H1 (cell line): ENCODE measurements around the gene S100PBP.

Experiments
- CBX5 ChIP-seq: fragments of 300-800, 300-1000 bp; sonication (generic); IDR thresholded peaks from 2 replicates; pipeline ENCODE4 v1.7.1; 2016; ENCODE audit warnings: antibody characterized with exemption, low read length, low read depth
- CTCF ChIP-seq, 3 experiments: IDR thresholded peaks; 1 replicate in 2 of 3; 2 replicates in 1 of 3; pipeline versions ENCODE4 v1.5.1 to v1.6.1; 2011; ENCODE audit warnings: low read length in 3 of 3, mild to moderate bottlenecking in 3 of 3, inconsistent platforms in 2 of 3, low read depth in 1 of 3, moderate library complexity in 1 of 3; ENCODE audit not compliant: insufficient read depth in 1 of 3; ENCODE audit errors: control extremely low read depth in 1 of 3
- EP300 ChIP-seq, 2 experiments: IDR thresholded peaks; 1 replicate in 1 of 2; 2 replicates in 1 of 2; pipeline ENCODE4 v1.6.1; 2011 to 2012; ENCODE audit warnings: low read depth in 2 of 2, low read length in 2 of 2, mild to moderate bottlenecking in 2 of 2, borderline replicate concordance in 1 of 2, inconsistent platforms in 1 of 2, moderate library complexity in 1 of 2
- POLR2A ChIP-seq, 2 experiments: IDR thresholded peaks; 1 replicate in 1 of 2; 2 replicates in 1 of 2; pipeline ENCODE4 v1.6.1; 2011; ENCODE audit warnings: low read depth in 2 of 2, low read length in 2 of 2, mild to moderate bottlenecking in 2 of 2; ENCODE audit errors: control extremely low read depth in 1 of 2
- TEAD4 ChIP-seq: IDR thresholded peaks from 2 replicates; pipeline ENCODE4 v1.6.1; 2012; ENCODE audit warnings: low read depth, low read length, inconsistent platforms, mixed read lengths

GRCh38 chr1:32786856-32787255 lies 30.6 kb upstream of the S100PBP start:
- TF ChIP-seq POLR2A (IDR thresholded peaks at IDR 0.05; ENCODE audit: control extremely low read depth in 1 of 2, low read depth in 2 of 2, low read length in 2 of 2) = no peak
- no peak for TF ChIP-seq TEAD4
- TF ChIP-seq CTCF (IDR thresholded peaks at IDR 0.05; ENCODE audit: control extremely low read depth in 1 of 3, insufficient read depth in 1 of 3, low read depth in 1 of 3, low read length in 3 of 3) = no peak; a peak in 1 of 4 replicates
- TF ChIP-seq EP300 (IDR thresholded peaks at IDR 0.05; ENCODE audit: borderline replicate concordance in 1 of 2, low read depth in 2 of 2, low read length in 2 of 2) = no peak
- TF ChIP-seq CBX5 = no peak
